Islet of Langerhans (tissue), 1 donor: ENCODE measurements around the gene AURKAIP1.

ENCODE experiments used
- FAIRE-seq: peaks from one replicate; lab custom pipeline; 2011; peaks lifted over from hg19 to GRCh38; lab: Jason Lieb, UNC

The AURKAIP1 gene

DNA sequence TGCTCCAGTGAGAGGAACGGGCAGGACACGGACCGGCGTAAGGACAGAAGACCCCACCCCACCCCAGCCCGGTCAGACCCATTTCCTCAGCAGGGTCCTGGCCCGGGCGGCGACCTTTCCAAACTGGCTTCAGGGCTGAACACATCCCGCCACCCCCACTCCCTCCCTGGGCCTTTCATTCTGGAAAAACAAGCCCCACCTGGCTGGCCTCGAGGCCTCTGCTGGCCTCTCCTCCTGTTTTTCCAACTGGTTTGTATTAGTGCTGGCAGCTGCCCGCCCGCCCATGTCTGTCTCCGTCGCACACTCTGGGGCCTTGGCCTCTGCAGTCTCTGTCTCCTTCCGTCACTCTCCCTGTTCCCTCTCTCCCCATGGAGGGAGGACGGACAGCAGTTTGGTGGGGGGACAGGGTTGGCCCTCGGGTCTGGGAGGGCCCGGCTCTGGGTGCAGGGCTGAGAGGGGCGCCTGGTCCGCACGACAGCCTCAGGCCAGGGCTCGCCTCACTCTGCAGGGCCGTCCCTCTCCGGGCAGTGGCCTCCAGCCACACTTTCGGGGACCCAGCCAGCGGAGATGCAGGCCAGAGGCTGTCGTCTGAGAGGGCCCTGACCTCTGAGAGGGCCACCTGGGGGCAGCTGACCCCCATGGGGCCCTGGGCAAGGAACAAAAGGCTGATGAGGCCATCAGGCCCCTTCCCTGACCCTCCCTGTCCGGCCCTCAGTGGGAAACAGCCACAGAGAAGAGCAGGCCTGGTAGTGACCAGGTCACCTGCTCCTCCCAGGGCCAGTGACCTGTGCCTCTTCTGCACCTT lies 15.1 kb downstream of the AURKAIP1 start:
- no peak for FAIRE-seq

- no peak for FAIRE-seq
Observed at GRCh38 chr1:1359308-1359663, 15.7 kb downstream of the AURKAIP1 start.

DNA sequence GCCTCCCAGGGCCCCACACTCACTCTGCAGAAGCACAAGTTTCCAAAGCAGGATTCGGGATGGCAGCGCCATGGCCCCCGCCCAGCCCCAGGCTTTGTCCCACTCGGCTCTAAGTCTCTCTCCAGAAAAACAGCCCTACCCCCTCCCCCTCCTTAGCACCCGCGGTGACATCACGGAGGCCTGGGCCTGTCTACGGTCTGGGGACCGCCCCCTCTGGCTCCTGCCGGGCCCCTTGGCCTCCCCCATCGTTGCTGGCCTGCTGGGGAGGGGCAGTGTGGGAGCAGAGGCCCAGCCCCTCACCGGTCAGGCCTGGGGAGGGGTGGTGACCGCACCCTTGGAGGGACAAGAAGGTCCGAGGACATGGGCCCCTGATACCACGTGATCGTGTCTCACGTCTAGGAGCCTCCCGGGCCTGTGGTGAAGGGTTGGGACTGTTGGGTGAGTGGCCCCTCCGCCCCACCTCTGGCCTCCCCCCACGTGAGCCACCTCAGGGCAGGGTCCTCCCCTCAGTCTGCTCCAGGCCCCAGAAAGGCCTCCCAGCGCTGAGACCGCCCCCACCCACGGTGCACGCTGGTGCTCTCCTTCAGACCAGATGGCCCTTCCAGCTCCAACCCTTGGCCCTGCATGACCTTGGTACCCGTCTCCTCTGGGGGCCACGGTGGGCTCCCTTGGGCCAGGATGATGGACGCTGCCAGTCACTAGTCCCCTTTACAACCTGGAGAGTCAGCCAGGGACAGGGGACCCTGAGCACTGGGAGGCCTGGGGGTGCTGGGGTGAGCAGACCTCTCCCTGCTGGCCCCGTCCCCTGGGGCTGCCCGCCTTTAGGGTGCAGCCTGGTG lies 16.4 kb downstream of the AURKAIP1 start, which contains the start of gene MXRA8:
Gene MXRA8, minus strand, starts transcription at position 123 of the 839 bp plus-strand sequence. Its CDS starts 51 bp downstream, at position 72.
- FAIRE-seq, result no peak

DNA sequence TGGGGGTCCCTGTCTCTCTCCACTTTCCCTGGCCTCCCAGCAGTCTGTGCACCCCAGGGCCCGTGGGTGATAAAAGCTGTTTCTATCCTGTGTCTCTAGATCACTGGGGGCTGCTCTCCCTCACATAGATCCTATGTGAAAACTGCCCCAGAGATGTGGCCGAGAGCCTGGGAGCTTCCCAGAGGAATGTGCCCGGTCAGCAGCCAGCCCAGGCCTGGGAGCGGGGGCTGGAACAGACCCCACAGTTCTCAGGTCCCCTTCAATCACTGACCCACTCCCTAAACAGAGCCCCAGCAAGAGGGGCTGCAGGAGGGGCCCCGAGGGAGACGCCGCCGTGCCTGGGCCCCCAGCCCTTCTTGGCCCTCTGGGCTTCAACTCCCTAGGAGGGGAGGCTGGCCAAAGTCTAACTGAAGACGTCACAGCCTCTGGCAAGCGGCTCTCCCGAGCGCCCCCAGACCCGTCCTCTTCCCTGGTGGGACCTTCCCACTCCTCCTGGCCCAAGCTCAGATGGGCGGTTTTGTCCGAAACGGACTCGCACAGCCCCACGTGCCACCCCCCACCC lies 17.1 kb downstream of the AURKAIP1 start:
- FAIRE-seq, result no peak

GRCh38 chr1:1356796-1357401 lies 18.1 kb downstream of the AURKAIP1 start:
- FAIRE-seq, result no peak

DNA sequence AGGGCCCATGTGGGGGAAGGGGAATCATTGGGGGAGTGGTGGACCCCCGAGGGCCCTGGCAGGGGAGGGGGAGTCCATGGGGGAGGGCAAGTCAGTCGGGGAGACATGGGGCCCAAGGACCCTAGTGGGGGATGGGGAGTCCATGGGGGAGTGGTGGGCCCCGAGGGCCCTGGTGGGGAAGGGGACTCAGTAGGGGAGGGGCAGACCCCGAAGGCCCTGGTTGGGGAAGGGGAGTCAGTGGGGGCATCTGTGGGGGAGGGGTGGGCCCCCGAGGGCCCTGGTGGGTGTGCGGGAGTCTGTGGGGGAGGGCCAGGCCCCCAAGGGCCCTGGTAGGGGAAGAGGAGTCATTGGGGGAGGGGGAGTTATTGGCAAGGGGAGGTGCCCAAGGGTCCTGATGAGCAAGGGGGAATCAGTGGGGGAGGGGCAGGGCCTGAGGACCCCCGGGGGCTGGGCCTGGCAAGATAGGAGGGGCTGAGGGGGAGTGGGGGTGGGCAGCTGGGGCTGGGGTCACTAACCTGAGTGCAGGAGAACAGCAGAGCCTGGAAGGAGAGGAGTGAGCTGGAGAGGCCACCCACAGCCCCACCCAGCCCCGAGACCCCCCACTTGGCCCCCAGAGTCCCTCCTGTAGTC lies 18.7 kb downstream of the AURKAIP1 start:
- no peak for FAIRE-seq

GRCh38 chr1:1355416-1355815 lies 19.6 kb downstream of the AURKAIP1 start:
- no peak for FAIRE-seq

DNA sequence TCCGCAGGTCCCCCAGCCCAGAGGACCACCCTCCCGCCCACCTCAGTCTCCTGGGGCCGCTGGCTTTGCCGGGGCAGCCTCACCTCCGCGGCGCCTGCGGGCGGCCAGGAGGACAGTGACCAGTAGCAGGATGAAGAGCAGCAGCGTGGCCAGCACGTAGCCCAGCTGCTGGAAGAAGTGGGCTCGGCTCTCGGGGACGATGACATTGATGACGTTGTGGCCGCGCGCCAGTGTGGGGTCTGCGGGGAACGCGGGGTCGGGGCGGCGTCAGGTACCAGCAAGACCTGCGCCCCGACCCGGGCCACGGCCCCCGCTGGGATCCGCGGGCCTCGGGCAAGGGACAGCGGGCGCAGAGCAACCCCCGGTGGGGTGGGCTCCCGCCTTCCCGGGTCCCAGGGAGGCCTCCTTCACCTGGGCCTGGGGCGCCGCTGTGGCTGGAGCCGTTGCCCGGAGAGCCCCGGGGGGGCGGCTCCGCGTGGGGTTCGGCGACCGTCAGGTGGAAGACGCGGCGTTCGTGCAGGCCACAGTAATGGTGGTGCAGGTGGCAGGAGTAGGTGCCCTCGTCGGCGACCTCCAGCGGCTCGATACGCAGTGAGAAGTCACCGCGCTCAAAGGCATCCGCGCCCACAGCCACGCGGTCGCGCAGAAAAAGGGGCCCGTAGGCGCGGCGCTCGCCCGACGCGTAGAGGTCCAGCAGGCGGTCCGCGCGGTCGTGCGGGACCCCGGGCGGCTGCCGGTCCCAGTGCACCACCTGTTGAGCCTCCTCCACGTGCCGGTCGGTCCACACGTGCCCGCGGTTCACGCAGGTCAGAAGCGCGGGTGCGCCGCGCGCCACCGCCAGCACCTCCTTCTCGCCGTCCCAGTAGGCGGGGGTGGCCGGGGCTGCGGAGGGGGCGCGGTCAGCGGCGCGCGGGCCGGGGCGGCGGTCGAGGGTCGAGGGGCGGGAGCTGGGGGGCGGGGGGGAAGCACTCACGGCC lies 20.4 kb downstream of the AURKAIP1 start:
- FAIRE-seq, result no peak

DNA sequence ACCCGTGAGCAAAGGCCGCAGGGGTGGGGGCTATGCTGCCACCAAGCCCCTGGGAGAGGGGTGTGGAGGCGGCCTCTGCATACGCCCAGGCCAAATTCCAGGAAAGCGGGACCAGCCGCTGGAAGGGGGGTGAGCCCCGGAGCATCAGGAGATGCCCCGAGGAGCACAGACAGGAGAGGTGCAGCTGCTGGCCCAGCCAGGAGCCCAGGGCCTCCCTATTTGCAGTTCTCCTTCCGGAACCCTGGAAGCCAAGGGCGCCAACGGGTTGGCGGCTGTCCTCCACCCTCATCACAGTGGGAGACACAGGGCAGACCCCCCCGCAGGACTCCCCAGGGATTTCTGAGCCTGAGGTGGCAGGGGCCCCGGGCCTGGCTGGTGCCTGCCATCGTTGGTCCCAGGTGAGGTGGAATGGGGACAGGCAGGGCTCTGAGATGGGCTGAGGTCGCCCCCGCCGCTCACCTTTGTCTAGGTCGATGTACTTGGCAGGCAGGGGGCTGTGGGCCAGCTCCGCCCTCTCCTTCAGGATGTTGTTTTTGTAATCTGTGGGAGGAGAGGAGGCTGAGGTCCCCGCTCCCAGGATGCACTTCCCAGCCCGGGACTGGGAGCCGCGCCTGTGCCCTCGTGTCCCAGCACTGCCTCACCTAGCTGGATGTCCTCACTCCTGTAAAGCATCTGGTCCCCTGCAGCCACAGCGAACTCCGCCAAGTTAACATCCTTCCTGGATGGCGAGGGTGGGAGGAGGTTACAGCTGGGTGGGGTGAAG lies 21.4 kb downstream of the AURKAIP1 start:
- FAIRE-seq, result no peak

DNA sequence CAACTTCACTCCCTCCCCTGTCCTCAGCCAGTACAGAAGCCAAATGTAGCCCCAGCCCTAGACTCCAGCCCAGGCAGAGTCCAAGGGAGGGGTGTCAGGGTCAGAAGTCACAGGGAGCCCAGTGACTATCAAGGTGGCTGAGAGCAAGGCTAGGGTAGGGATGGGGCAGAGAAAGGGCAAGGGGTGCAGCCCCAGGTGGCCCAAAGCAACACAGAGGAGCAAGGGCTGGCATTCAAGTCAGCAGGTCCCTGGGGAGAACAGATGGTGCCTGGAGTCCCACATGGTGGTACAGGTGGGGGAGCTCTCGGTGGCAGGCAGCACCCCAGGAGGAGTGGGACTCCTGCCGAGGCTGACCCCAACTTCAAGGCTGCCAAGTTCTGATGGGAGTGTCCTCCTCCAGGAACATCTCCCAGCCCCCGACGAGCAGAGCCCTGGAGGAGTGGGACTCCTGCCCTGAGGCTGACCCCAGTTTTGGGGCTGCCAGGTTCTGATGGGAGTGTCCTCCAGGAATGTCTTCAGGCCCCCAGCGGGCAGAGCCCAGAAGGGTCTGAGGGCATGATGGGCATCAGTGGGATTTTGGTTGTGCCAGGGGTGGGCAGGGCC lies 22.1 kb downstream of the AURKAIP1 start:
- no peak for FAIRE-seq

DNA sequence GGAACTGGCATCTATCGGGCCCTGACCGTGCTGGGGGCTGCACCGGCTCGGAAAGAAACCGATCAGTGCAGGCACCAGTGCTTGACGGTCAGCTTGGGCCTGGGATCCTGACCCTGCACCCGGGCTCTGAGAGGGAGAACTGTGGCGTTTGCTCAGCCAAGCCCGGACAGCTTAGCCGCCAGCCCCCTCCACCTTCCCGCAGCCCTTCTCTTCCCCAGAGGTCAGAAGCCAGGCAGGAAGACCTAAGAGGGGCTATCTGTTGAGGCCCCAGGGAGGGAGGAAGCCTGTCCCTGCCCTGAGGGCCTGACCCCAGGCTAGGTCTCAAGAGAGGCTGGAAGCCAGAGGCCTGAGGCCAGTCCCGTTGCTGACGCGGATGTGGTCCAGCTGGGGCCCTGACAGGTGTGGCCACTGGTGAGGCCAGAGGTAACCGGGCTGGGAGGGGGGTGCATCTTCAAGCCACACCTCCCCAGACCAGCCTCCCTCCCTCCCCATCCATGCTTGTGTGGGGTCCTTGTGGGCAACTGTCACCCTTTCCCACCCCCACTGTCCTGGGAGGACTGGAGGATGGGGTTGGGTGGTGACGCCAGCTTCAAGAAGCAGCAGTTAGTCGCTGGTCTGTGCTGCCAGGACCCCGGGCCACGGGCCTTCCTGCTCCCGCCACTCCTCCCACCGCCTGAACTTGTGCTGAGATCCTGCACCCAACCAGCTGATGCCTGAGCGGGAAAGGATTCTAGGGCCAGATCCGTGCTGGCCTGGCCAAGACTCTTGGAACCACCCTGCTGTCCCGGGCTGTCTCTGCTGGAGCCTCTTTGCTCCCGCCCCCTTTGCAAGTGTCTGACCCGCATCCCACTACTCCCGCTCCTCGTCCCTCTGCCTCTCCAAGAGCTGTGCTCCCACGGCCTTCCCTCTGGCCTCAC lies 23.2 kb downstream of the AURKAIP1 start:
- FAIRE-seq, result no peak

GRCh38 chr1:1349256-1350012 lies 25.6 kb downstream of the AURKAIP1 start, which contains the start of gene DVL1:
DVL1 (minus strand) TSS chr1:1349418; CDS start chr1:1349065, 353 bp downstream.
- FAIRE-seq, result no peak

- no peak for FAIRE-seq
Observed at GRCh38 chr1:1348420-1349255, 26.4 kb downstream of the AURKAIP1 start.

DNA sequence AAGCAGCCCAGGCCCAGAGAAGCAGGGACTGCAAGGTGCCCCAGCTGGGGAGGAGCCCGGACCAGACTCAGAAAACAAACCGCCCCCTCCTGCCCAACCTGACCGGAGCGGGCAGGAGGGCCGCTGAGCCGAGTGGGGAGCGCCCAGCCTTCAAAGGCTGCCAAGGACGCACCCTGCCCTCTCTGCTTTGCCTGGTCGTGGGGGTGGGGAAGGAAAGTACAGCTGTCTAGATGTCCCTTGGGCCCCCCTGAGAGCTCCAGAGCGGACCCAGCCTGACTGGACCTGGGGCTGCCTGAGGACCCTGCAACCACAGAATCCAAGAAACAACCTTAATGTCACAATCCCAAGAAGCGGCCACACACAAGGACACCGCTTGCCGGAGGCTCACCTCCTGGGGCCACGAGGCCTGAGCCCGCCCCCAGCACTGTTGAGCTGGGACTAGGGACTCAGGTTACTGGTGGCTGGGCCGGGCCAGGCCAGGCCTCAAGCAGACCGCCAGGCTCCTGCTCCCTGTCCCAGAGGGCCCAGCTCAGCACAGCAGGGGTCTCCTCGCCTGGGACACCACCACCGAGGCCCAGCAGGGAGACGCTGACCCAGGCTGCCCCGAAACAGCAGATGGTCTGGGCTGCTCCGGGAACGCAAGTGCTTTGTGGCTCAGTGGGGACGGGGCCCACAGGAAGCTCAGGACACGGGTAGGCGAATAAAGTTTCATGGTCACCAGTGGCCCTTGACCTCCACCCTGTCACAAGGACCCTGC lies 27.2 kb downstream of the AURKAIP1 start:
- no peak for FAIRE-seq

- FAIRE-seq, result no peak
Observed at GRCh38 chr1:1347026-1347595, 27.9 kb downstream of the AURKAIP1 start.

DNA sequence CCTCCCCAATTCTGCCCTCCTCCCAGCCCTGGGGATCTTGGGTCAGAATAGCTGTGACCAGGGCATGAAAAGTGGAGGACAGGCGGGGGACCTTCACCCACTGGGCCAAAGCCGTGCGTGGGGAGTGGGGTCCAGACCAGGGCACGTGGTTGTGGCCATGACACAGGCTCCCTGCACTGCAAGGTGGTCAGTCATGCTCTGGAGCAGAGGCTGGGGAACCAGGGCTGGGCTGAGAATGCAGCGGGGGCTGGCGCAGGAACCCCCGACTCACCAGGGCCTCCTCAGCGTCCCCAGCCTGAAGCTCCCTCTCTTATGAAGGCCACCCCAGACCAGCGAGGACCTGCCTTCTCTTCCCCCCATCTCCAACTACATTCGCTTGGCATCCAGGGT lies 28.5 kb downstream of the AURKAIP1 start:
- FAIRE-seq, result no peak
